ENCODE data around the gene SLC8A3. TPM values are rescaled to one million over a fixed set of nuclear protein-coding genes. Genes with fewer than 3 reads are reported as not detected.

SLC8A3 gene
- total RNA-seq, 1 donor, result under 0.01 TPM

DNA sequence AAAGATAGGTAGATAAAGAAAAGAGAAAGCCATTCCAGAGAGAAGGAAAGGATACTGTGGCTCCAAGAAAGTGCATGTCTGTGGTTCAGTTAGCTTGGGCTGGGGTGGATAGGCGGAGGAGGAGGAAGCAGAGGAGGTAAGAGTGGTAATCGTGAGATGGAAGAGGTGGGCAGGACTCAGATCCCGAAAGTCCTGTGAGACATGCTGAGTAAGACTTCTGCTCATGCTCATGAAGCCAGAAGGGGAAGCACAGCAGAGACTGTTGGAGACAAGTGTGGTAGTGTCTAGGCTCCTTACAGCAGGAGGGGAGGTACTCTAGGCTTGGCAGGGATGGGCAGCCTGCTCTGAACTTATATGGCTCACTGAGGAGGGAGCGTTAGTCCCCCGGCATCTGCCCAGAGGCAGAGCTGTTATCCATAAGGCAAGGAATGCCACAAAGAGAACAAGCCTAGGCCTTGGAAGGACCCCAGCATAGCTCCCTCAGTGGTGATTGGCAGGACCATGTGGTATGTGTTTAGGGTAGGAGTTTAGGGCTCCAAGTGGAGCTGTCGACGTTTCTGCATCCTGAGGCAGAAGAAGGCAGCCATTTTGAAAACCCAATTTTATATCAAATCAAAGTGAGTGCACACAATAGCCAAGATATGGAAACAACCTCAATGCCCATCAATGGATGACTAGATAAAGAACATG lies 174.2 kb downstream of the SLC8A3 start:
- Histone ChIP-seq H2AFZ (ENCODE audit: low read length) (no peak overlapping the region), H3K4me2 (ENCODE audit: insufficient read depth, low read length) (no peak overlapping the region)
- DNase-seq (ENCODE audit: insufficient read length, low spot score, missing footprints), result no peak

DNA sequence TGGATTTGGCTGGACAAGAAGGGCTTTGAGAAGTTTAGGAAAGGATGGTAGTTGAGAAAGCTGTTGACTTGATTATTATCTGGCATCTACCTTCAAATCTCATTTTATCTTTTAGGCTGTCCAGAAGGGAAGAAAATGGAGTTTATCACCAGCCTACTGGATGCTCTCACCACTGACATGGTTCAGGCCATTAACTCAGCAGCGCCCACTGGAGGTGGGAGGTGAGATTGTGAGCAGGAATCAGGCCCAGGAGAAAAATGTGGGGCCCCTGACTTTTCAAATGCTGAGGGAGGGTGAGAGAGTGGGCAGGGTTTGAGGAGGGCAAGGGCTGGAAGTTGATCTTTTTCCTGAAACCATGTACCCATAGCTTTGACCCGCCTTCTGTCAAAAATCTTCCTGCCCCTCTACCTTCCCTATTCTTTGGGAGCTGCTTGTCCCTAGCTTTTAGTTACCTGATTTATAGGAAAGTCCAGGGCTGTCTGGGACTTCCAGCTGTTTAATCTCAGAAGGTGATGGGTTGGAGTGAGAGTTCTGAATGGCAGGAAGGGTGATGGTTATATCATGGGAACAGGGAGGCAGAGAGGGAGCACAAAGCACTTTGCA lies 175.4 kb downstream of the SLC8A3 start:
- TF ChIP-seq, protein P1, sequence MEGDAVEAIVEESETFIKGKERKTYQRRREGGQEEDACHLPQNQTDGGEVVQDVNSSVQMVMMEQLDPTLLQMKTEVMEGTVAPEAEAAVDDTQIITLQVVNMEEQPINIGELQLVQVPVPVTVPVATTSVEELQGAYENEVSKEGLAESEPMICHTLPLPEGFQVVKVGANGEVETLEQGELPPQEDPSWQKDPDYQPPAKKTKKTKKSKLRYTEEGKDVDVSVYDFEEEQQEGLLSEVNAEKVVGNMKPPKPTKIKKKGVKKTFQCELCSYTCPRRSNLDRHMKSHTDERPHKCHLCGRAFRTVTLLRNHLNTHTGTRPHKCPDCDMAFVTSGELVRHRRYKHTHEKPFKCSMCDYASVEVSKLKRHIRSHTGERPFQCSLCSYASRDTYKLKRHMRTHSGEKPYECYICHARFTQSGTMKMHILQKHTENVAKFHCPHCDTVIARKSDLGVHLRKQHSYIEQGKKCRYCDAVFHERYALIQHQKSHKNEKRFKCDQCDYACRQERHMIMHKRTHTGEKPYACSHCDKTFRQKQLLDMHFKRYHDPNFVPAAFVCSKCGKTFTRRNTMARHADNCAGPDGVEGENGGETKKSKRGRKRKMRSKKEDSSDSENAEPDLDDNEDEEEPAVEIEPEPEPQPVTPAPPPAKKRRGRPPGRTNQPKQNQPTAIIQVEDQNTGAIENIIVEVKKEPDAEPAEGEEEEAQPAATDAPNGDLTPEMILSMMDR (IDR thresholded peaks at IDR 0.05; ENCODE audit: extremely low read depth, low read depth, low read length), result peak; percentile 91
- Histone ChIP-seq H3K9me3 (ENCODE audit: low read depth, low read length) (no peaks in the 10 kb centered on the region), H3K4me3 (ENCODE audit: insufficient read depth, low read length) (no peak overlapping the region), H3K79me2 (ENCODE audit: insufficient read depth, low read length) (no peaks in the 10 kb centered on the region), H3K36me3 (ENCODE audit: insufficient read depth, low read length) (no peaks in the 10 kb centered on the region), H3K4me2 (ENCODE audit: insufficient read depth, low read length) (no peak overlapping the region), H3K4me1 (ENCODE audit: insufficient read depth, low read length) (peaks cover under 1% of the 10 kb centered on the region), H3K27me3 (ENCODE audit: insufficient read depth, low read length) (no peaks in the 10 kb centered on the region), H3K27ac (ENCODE audit: low read depth, low read length) (no peak overlapping the region), H2AFZ (ENCODE audit: low read length) (no peak overlapping the region), H4K20me1 (ENCODE audit: insufficient read depth, low read length) (no peaks in the 10 kb centered on the region)
- DNase-seq (ENCODE audit: insufficient read length, low spot score, missing footprints), result peak; percentile 88

More for the DNA sequence above, 174.2 kb downstream of the SLC8A3 start:
- H3K9me3 ChIP-seq (ENCODE audit: low read depth, low read length), result no peaks in the 10 kb centered on the region
- H3K36me3 ChIP-seq (ENCODE audit: insufficient read depth, low read length), result no peaks in the 10 kb centered on the region
- H3K79me2 ChIP-seq (ENCODE audit: insufficient read depth, low read length), result no peaks in the 10 kb centered on the region
- no peak overlapping the region for H3K27ac ChIP-seq (ENCODE audit: low read depth, low read length)
- no peaks in the 10 kb centered on the region for H3K27me3 ChIP-seq (ENCODE audit: insufficient read depth, low read length)
- TF ChIP-seq, protein P1 (IDR thresholded peaks at IDR 0.05; ENCODE audit: extremely low read depth, low read depth, low read length), result no peak
- no peak overlapping the region for H3K4me3 ChIP-seq (ENCODE audit: insufficient read depth, low read length)
- peaks cover 8% of the 10 kb centered on the region for H3K4me1 ChIP-seq (ENCODE audit: insufficient read depth, low read length)
- H4K20me1 ChIP-seq (ENCODE audit: insufficient read depth, low read length), result no peaks in the 10 kb centered on the region

GRCh38 chr14:70011708-70012107 lies 177.0 kb downstream of the SLC8A3 start:
- TF ChIP-seq, protein P1 (IDR thresholded peaks at IDR 0.05; ENCODE audit: extremely low read depth, low read depth, low read length), result no peak
- Histone ChIP-seq H2AFZ (ENCODE audit: low read length) (no peak overlapping the region), H3K9me3 (ENCODE audit: low read depth, low read length) (no peaks in the 10 kb centered on the region)

GRCh38 chr14:70011098-70011497 lies 177.7 kb downstream of the SLC8A3 start:
- TF ChIP-seq, protein P1 (IDR thresholded peaks at IDR 0.05; ENCODE audit: extremely low read depth, low read depth, low read length), result no peak
- Histone ChIP-seq H2AFZ (ENCODE audit: low read length) (no peak overlapping the region), H3K4me3 (ENCODE audit: insufficient read depth, low read length) (no peak overlapping the region), H3K36me3 (ENCODE audit: insufficient read depth, low read length) (no peaks in the 10 kb centered on the region), H3K4me1 (ENCODE audit: insufficient read depth, low read length) (no peaks in the 10 kb centered on the region), H3K9me3 (ENCODE audit: low read depth, low read length) (no peaks in the 10 kb centered on the region), H4K20me1 (ENCODE audit: insufficient read depth, low read length) (no peaks in the 10 kb centered on the region), H3K79me2 (ENCODE audit: insufficient read depth, low read length) (no peaks in the 10 kb centered on the region), H3K27ac (ENCODE audit: low read depth, low read length) (no peak overlapping the region), H3K4me2 (ENCODE audit: insufficient read depth, low read length) (no peak overlapping the region), H3K27me3 (ENCODE audit: insufficient read depth, low read length) (no peaks in the 10 kb centered on the region)
- DNase-seq (ENCODE audit: insufficient read length, low spot score, missing footprints), result no peak

More at GRCh38 chr14:70011708-70012107, 177.0 kb downstream of the SLC8A3 start:
- no peak for DNase-seq (ENCODE audit: insufficient read length, low spot score, missing footprints)
- H4K20me1 ChIP-seq (ENCODE audit: insufficient read depth, low read length), result no peaks in the 10 kb centered on the region
- no peak overlapping the region for H3K4me2 ChIP-seq (ENCODE audit: insufficient read depth, low read length)
- H3K27ac ChIP-seq (ENCODE audit: low read depth, low read length), result no peak overlapping the region
- H3K4me3 ChIP-seq (ENCODE audit: insufficient read depth, low read length), result no peak overlapping the region
- no peaks in the 10 kb centered on the region for H3K36me3 ChIP-seq (ENCODE audit: insufficient read depth, low read length)
- H3K79me2 ChIP-seq (ENCODE audit: insufficient read depth, low read length), result no peaks in the 10 kb centered on the region
- no peaks in the 10 kb centered on the region for H3K27me3 ChIP-seq (ENCODE audit: insufficient read depth, low read length)
- no peaks in the 10 kb centered on the region for H3K4me1 ChIP-seq (ENCODE audit: insufficient read depth, low read length)

Measured in osteoblast (primary cell).